HG03378 (cell line): ENCODE data around the gene PRKG1.
"Not testable (repeated sequence)": the region's sequence is repeated elsewhere in the genome, so short reads cannot be mapped to it uniquely, and the experiment has no call there.

ENCODE experiments used
- ATAC-seq: cut with Tn5 transposase; IDR thresholded peaks from one replicate; pipeline ENCODE4 v1.9.1; 2021; ENCODE audit warnings: mild to moderate bottlenecking, moderate library complexity; ENCODE audit not compliant: unreplicated experiment

PRKG1 gene

DNA sequence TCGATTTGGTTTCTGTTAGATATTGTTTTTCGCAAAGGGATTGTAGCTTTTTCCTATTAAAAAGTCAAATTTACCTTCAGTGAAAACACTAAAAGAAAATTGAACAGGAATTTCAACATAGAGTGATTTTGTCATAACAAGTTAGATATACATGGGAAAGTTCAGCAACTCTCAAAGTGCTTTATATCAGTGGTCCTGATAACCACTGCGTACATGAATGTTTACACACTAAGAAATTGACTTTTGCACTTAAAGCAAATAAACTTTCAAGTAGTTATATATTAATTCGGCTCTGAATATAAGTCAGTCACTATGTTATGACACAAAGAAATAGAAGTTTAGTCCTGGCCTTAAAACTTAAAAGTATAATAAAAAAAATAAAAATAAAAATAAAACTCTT is 1138.5 kb downstream of the PRKG1 start:
- no peak for ATAC-seq

DNA sequence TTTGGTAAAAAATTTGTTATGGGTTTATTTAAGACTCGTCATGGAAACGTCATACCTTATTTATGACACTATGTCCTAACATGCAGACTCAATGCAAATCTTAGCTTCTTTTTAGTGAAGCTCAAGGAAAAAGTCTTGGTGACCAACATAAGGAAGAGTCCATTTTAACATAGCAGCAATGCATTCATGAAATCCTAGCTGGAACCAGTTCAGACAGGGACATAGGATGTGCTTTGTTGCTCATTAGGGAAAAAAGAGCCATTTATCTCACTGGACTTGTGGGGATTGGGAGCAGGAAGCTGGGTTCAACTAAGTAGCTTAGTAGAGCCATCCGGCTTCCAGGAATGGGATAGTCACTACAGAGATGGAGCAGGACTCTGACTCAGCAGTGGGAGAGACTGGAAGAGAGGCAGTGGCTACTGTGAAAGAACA is 1139.0 kb downstream of the PRKG1 start:
- no peak for ATAC-seq

DNA sequence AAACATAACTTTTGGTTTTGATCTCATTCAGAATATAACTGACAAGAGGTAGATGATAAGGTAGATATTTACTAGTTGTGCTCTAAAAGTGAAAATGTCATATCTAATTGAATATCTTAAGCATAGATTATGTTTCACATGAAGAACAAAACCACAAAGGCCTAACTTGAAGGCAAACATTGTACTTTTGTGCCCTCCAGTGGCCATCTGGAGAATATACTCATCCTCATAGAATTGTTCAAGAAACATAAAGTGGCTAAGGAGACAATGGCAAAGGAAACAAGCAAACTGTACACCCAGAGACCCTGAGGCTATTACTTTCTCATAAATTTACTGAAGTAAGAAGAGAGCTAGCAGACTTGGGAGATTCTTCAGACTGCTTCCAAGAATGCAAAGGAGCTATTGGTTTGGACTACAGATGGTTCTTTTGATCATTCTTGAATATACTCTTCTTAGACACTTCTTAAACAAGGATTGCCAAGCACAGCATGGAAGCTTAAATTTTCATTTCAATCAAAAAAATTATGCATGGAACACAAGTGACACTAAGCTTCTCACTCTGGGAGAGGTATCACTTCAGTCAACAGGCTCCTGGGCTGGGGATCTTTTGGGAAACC is 1141.6 kb downstream of the PRKG1 start:
- peak; percentile 77 for ATAC-seq

DNA sequence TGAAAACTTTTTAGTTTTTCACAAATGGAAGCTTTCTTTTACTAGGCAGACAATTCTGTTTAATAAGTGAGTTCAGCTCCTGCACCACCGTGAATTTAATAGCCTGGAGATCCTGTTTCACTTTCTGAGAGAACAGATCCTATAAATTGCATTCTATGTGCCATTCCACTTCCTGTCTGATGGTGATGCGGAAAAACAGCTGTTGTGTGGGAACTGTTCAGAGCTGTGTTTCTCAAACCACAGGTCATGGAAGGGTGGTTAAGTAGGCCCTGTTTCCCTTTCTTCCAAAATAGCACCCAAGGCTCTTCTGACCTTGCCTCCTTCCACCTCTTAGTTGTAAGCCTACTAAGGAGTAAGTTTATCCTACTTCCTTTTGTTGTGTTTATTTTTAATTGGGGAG is 1142.6 kb downstream of the PRKG1 start:
- peak; percentile 76 for ATAC-seq

DNA sequence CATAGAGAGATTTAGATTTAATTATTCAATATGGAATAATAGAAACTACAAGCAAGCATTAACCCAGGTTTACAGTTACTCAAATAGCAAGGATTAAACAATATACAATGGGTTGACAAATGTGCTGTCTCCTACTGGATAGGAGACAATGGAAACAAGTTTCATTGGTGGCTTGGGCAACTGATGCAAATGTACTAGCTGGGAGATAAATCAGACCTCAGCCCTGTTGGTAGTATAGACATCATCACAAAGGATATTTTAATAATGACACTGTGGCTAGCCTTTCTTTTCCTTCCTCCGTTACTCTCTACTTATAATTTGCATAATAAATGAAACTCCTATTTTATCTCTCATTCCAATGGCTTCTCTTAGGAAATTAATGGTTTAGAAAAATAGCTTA is 1143.2 kb downstream of the PRKG1 start:
- ATAC-seq: no peak

DNA sequence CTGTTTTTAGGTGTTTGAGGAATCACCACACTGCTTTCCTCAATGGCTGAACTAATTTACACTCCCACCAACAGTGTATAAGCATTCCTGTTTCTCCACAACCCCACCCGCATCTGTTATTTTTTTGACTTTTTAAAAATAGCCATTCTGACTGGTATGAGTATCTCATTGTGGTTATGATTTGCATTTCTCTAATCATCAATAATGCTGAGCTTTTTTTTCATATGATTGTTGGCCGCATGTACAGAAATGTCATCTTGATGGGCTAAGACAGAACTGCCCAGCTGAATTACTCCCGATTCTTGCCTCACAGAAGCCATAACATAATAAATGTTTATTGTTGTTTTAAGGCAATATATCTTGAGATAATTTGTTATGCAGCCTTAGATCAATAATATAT is 1146.7 kb downstream of the PRKG1 start:
- no peak for ATAC-seq

DNA sequence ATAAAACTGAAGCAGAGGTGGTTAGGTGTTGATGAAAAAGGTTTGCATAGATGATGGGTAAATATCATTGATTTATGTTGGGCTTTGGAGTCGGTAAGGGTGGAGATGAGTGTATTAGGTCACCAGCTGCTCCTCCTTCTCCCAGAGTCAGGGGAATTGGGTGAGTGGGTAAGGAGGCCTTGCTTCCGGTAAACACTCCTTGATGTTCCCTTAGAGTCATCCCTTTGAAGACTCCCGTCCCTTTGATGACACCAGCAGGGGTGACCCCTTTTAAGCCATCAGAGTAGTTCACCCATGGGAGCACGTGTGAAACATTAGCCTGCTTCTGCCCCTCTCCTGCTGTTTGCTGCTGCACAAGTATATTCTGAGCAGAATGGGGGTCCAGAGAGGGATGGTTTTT is 1147.6 kb downstream of the PRKG1 start:
- no peak for ATAC-seq

DNA sequence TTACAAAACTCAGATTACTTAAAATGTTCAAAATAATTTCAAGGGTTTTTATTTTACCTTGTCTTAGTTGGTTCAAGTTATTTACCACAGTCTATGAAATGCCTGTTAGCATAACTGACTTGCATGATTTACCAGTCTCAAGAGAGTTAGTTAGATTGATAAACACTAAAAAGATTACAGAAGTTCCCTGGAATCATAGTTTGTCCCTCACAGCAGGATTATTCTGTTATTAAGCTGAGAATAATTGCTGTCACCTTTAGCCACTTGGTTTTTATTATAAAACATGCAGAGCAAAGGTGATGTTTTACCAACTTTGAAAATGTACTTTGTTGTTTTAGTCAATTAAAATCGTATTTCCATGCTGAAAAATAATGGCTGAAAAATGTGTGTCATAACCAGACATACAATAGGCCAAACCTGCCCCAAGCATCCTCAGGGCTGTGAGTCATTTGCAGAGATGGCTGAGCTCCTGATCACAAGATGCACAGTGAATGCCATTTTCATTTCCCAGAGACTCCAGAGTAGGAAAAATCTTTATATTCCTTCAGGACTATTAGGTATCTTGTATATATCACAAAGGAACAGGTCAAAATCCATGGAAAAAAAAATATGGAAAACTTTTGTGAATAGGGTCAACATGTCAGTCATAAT is 1152.0 kb downstream of the PRKG1 start:
- no peak for ATAC-seq

DNA sequence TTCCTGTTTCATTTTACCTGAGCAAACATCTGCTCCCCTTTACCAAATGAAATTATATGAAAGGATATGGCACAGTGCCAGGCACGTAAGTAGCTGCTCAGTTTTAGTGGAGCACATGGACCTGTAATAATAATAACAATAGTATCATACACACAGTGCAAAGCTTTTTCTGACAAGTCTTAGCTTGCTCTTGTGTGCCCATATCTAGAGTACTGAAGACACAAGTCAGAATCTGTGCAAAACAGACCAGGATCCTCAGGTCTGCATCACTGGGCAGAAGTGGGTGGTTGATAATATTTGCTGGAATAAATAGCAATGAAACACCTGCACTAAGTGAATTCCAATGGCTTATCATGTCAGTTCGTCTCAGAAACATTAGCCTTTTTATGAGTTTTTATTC is 1154.3 kb downstream of the PRKG1 start:
- ATAC-seq: no peak

DNA sequence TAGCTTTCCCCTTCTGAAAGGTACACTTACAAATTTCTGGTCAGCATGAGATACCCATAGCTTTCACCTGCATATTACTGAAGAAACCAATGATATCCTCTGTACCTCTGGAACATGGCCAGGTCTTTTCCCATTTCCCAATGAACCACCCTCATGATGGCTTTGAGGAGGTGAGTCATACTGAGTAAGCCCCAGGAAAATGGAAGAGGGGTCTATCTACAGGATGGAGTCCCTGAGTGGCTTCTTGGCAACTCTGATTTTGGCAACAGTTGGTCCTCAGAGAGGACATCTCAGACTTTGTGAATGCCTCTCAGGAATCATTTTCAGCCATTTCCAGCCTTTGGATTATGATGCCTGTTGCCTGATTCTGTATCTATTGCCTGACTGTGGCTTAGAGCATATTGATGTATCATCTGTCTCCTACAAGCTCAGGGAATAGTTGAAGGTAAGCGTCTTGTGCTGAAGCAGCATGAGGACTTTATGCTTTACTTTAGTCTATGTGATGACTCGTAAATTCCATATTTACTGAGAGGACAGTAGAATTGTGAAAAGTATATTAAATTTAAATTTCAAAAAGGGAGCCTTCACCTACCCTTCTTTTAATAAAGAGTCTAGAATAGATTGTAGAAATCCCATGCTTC is 1155.1 kb downstream of the PRKG1 start:
- ATAC-seq: no peak

DNA sequence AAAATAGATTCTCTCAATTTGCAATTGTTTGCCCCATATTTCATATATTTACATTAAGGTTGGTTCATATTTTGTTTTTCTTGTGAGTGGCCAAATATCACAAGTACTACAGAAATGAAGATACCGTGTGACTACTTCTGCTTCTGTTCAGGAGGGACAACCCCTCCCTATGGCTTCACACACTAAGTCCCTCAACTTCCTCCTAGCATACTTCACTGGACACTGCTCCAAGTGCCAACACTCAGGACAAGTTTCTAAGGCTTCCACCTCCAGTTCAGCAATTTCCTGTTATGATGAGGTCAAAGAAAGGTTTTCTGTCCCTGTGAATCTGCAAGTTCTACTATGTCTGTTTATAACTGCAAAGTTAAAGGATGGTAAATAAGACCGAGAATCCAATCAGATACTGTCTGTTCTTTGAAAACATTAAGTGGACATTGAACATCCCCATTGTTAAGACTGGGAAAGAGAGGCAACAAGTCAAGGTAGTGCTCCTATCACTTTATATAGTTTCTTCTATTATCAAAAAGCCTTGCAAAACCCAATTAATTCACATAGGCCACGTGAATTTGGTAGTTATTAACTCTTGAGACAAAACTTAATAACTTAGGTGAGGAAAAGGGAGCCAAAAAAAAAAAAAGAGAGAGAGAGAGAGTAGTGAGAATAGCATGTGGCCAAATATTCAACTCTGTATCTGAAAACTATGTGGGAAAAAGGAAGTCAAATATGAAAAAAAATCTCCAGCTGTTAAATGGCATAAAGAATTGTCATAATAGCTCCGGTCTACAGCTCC is 1158.5 kb downstream of the PRKG1 start:
- peak; percentile 97 for ATAC-seq

DNA sequence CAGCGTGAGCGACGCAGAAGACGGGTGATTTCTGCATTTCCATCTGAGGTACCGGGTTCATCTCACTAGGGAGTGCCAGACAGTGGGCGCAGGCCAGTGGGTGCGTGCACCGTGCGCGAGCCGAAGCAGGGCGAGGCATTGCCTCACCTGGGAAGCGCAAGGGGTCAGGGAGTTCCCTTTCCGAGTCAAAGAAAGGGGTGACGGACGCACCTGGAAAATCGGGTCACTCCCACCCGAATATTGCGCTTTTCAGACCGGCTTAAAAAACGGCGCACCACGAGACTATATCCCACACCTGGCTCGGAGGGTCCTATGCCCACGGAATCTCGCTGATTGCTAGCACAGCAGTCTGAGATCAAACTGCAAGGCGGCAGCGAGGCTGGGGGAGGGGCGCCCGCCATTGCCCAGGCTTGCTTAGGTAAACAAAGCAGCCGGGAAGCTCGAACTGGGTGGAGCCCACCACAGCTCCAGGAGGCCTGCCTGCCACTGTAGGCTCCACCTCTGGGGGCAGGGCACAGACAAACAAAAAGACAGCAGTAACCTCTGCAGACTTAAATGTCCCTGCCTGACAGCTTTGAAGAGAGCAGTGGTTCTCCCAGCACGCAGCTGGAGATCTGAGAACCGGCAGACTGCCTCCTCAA is 1159.2 kb downstream of the PRKG1 start:
- ATAC-seq: not testable (repeated sequence)

DNA sequence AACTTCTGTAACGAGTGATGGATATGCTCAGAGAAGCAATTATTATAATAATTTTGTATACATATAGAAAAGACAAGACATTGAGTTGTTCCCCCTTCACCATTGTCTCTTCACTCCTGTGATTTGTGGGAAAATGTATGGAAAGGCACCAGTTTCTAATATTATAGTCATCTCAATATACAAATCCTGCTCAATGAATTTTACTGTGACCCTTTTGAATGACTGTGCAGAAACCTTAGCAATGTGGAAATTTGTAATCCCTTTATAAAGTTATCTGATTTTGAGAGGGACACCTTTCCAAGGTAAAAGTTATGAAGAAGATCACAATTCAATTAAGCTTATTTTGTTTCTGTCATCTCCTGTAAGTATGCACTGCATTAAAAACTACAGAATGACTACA is 1165.5 kb downstream of the PRKG1 start:
- no peak for ATAC-seq

DNA sequence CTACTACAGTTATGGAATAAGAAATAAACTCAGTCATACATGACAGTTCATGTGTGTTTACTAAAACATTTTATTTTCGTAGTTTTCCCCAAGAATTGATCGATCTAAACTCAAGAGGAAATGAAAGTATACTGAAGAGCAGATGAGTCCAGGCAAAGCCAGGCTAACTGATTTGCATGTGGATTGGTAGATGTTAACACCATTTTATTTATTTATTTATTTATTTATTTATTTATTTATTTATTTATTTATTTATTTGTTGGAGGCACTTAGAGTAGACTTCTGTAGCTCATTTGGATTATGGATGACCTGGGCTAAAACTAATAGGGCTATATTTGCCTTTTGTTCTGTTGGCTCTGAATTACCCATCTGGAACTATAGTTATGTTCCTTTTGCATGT is 1171.3 kb downstream of the PRKG1 start:
- ATAC-seq: no peak

DNA sequence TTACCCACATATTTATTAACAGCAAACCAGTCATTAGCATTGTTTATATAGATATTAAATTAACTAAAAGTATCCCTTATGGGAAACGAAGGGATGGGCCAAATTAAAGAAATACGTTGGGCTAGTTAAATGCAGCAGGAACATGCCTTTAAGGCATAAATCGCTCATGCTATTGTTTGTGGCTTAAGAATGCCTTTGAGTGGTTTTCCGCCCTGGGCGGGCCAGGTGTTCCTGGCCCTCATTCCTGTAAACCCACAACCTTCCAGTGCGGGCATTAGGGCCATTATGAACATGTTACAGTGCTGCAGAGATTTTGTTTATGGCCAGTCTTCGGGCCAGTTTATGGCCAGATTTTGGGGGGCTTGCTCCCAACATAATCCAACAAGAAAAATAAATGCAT is 1173.6 kb downstream of the PRKG1 start:
- ATAC-seq: not testable (repeated sequence)

DNA sequence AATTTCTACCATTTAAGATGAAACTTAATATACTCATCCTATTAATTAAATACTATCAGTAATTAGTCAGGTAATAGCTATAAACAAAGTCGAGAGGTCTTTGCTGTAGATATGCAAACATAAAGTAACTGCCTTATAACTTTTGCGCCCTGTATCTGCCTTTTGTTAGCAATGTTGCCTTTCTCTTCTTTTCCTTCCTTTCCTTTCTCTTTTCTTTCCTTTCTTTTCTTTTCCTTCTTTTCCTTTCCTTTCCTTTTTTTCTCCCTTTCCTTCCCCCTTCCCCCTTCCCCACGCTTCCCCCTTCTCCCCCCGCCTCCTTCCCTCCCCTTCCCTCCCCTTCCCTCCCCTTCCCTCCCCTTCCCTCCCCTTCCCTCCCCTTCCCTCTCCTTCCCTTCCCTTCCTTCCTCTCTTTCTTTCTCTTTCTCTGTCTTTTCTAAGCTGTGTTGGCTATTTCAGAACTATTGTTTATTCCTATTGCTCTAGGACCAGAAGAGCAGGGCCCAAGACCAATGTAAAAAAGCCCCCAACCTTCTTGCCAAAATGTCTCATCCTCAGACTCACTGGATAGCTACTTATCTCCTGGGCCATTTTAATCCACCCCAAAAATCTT is 1174.5 kb downstream of the PRKG1 start:
- no peak for ATAC-seq

DNA sequence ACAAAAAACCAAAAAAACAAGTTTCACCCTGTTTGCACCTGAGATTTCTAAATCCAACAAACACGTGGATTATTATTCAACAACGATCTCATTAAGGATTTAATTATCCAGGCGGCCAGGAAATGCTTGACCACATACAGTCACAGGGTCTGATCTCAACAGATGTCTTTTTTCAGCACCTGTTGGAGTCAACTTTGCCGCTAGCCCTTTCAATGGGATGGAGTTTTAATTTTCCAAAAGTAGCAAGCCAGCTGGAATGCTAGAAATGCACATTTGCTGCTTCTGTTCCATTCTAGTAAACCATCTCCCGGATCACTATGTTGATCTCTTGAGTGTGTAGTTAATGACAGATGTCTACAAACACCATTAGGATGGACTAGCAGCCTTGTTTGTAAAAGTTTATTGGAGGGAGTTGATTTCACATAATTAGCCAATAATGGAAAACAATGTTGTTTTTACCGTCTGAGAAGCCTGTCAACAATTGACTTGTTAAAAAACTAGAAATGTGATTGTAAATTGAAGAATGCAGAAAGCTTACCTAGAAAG is 1175.6 kb downstream of the PRKG1 start:
- no peak for ATAC-seq

DNA sequence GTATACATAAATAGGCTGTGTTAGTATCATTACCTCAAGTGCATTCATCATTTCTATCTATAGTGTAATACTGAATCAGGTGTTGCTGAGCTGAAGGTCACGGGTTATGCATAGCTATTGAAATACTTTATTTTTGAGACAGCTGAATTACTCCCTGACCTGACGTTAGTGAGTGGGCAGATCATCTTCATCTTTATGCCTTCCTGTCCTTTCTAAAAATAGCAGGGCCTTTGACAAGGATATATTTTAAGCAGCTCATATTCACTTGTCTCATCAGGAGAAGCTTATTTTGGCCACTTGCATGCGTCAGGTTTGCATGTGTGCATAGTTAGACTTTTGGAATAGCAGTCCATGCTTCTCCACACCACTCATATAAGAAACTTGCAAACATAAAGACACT is 1176.2 kb downstream of the PRKG1 start:
- no peak for ATAC-seq

DNA sequence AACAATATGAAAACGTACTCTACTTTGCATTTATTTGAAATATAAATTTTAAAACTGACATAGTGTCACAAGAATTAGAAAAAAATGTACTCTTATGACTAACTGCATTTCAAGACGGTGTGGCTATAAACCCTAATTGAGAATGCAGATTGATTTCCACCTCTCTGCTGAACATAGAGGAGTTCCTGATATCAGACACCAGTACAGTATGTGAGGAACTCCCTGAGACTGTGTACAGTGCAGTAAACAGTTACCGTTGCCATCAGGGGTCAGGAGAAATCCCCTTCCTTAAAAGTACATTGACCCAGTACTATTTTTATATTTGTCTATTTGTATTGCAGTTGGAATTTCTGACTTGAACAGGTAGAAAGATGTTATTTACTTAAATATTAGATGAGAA is 1178.0 kb downstream of the PRKG1 start:
- no peak for ATAC-seq
